ENCODE measurements around the gene FCRLA.
"Not testable (repeated sequence)": the region's sequence is repeated elsewhere in the genome, so short reads cannot be mapped to it uniquely, and the experiment has no call there.

Gene FCRLA

GRCh38 chr1:161674908-161675307 lies 32.1 kb upstream of the FCRLA start:
- not testable (repeated sequence) for H3K4me3 ChIP-seq (ENCODE audit: low read length in 2 of 2); H3K4me1 ChIP-seq (ENCODE audit: control insufficient read depth in 2 of 2, insufficient read depth in 2 of 2, low read length in 2 of 2)

GRCh38 chr1:161676441-161676840 lies 30.6 kb upstream of the FCRLA start:
- no peak overlapping the region for H3K27ac ChIP-seq (ENCODE audit: low read depth in 2 of 2, low read length in 2 of 2)
- H3K27me3 ChIP-seq (ENCODE audit: control insufficient read depth in 2 of 2, insufficient read depth in 2 of 2, low read length in 2 of 2) = no peaks in the 10 kb centered on the region
- H3K4me1 ChIP-seq (ENCODE audit: control insufficient read depth in 2 of 2, insufficient read depth in 2 of 2, low read length in 2 of 2) = no peaks in the 10 kb centered on the region
- H3K4me3 ChIP-seq (ENCODE audit: low read length in 2 of 2) = no peak overlapping the region
- no peaks in the 10 kb centered on the region for H3K9me3 ChIP-seq (ENCODE audit: control insufficient read depth in 2 of 2, low read length in 2 of 2)
- H3K36me3 ChIP-seq (ENCODE audit: control insufficient read depth in 2 of 2, insufficient read depth in 2 of 2, low read length in 2 of 2) = no peaks in the 10 kb centered on the region
- no peak overlapping the region for H3K9ac ChIP-seq (ENCODE audit: low read depth in 1 of 2, low read length in 2 of 2)

More at GRCh38 chr1:161674908-161675307, 32.1 kb upstream of the FCRLA start:
- not testable (repeated sequence) for H3K27me3 ChIP-seq (ENCODE audit: control insufficient read depth in 2 of 2, insufficient read depth in 2 of 2, low read length in 2 of 2); H3K27ac ChIP-seq (ENCODE audit: low read depth in 2 of 2, low read length in 2 of 2); H3K9ac ChIP-seq (ENCODE audit: low read depth in 1 of 2, low read length in 2 of 2); H3K9me3 ChIP-seq (ENCODE audit: control insufficient read depth in 2 of 2, low read length in 2 of 2); H3K36me3 ChIP-seq (ENCODE audit: control insufficient read depth in 2 of 2, insufficient read depth in 2 of 2, low read length in 2 of 2)

GRCh38 chr1:161676958-161677689 lies 29.9 kb upstream of the FCRLA start:
- Histone ChIP-seq H3K9ac (ENCODE audit: low read depth in 1 of 2, low read length in 2 of 2) (no peak overlapping the region), H3K4me1 (ENCODE audit: control insufficient read depth in 2 of 2, insufficient read depth in 2 of 2, low read length in 2 of 2) (no peaks in the 10 kb centered on the region), H3K27ac (ENCODE audit: low read depth in 2 of 2, low read length in 2 of 2) (no peak overlapping the region), H3K36me3 (ENCODE audit: control insufficient read depth in 2 of 2, insufficient read depth in 2 of 2, low read length in 2 of 2) (no peaks in the 10 kb centered on the region), H3K4me3 (ENCODE audit: low read length in 2 of 2) (no peak overlapping the region), H3K9me3 (ENCODE audit: control insufficient read depth in 2 of 2, low read length in 2 of 2) (no peaks in the 10 kb centered on the region), H3K27me3 (ENCODE audit: control insufficient read depth in 2 of 2, insufficient read depth in 2 of 2, low read length in 2 of 2) (no peaks in the 10 kb centered on the region)

- no peaks in the 10 kb centered on the region for H3K36me3 ChIP-seq (ENCODE audit: control insufficient read depth in 2 of 2, insufficient read depth in 2 of 2, low read length in 2 of 2)
- no peaks in the 10 kb centered on the region for H3K9me3 ChIP-seq (ENCODE audit: control insufficient read depth in 2 of 2, low read length in 2 of 2)
- no peaks in the 10 kb centered on the region for H3K27me3 ChIP-seq (ENCODE audit: control insufficient read depth in 2 of 2, insufficient read depth in 2 of 2, low read length in 2 of 2)
- no peak overlapping the region for H3K9ac ChIP-seq (ENCODE audit: low read depth in 1 of 2, low read length in 2 of 2)
- H3K4me3 ChIP-seq (ENCODE audit: low read length in 2 of 2) = no peak overlapping the region
- H3K4me1 ChIP-seq (ENCODE audit: control insufficient read depth in 2 of 2, insufficient read depth in 2 of 2, low read length in 2 of 2) = no peaks in the 10 kb centered on the region
- no peak overlapping the region for H3K27ac ChIP-seq (ENCODE audit: low read depth in 2 of 2, low read length in 2 of 2)
Observed at GRCh38 chr1:161678500-161678899, 28.5 kb upstream of the FCRLA start.

GRCh38 chr1:161681879-161682278 lies 25.1 kb upstream of the FCRLA start:
- Histone ChIP-seq H3K9ac (ENCODE audit: low read depth in 1 of 2, low read length in 2 of 2) (no peak overlapping the region), H3K36me3 (ENCODE audit: control insufficient read depth in 2 of 2, insufficient read depth in 2 of 2, low read length in 2 of 2) (no peaks in the 10 kb centered on the region), H3K27me3 (ENCODE audit: control insufficient read depth in 2 of 2, insufficient read depth in 2 of 2, low read length in 2 of 2) (no peaks in the 10 kb centered on the region), H3K9me3 (ENCODE audit: control insufficient read depth in 2 of 2, low read length in 2 of 2) (no peaks in the 10 kb centered on the region), H3K4me3 (ENCODE audit: low read length in 2 of 2) (no peak overlapping the region), H3K27ac (ENCODE audit: low read depth in 2 of 2, low read length in 2 of 2) (no peak overlapping the region), H3K4me1 (ENCODE audit: control insufficient read depth in 2 of 2, insufficient read depth in 2 of 2, low read length in 2 of 2) (no peaks in the 10 kb centered on the region)

GRCh38 chr1:161688946-161689345 lies 18.1 kb upstream of the FCRLA start:
- Histone ChIP-seq H3K9me3 (ENCODE audit: control insufficient read depth in 2 of 2, low read length in 2 of 2) (no peaks in the 10 kb centered on the region), H3K4me3 (ENCODE audit: low read length in 2 of 2) (no peak overlapping the region), H3K27ac (ENCODE audit: low read depth in 2 of 2, low read length in 2 of 2) (no peak overlapping the region), H3K27me3 (ENCODE audit: control insufficient read depth in 2 of 2, insufficient read depth in 2 of 2, low read length in 2 of 2) (no peaks in the 10 kb centered on the region), H3K36me3 (ENCODE audit: control insufficient read depth in 2 of 2, insufficient read depth in 2 of 2, low read length in 2 of 2) (no peaks in the 10 kb centered on the region), H3K4me1 (ENCODE audit: control insufficient read depth in 2 of 2, insufficient read depth in 2 of 2, low read length in 2 of 2) (no peaks in the 10 kb centered on the region), H3K9ac (ENCODE audit: low read depth in 1 of 2, low read length in 2 of 2) (no peak overlapping the region)

- Histone ChIP-seq H3K9ac (ENCODE audit: low read depth in 1 of 2, low read length in 2 of 2) (no peak overlapping the region), H3K4me3 (ENCODE audit: low read length in 2 of 2) (no peak overlapping the region), H3K27me3 (ENCODE audit: control insufficient read depth in 2 of 2, insufficient read depth in 2 of 2, low read length in 2 of 2) (no peaks in the 10 kb centered on the region), H3K27ac (ENCODE audit: low read depth in 2 of 2, low read length in 2 of 2) (no peak overlapping the region), H3K9me3 (ENCODE audit: control insufficient read depth in 2 of 2, low read length in 2 of 2) (no peaks in the 10 kb centered on the region), H3K36me3 (ENCODE audit: control insufficient read depth in 2 of 2, insufficient read depth in 2 of 2, low read length in 2 of 2) (no peaks in the 10 kb centered on the region), H3K4me1 (ENCODE audit: control insufficient read depth in 2 of 2, insufficient read depth in 2 of 2, low read length in 2 of 2) (no peaks in the 10 kb centered on the region)
Observed at GRCh38 chr1:161691846-161692245, 15.2 kb upstream of the FCRLA start.

- H3K27ac ChIP-seq (ENCODE audit: low read depth in 2 of 2, low read length in 2 of 2); H3K36me3 ChIP-seq (ENCODE audit: control insufficient read depth in 2 of 2, insufficient read depth in 2 of 2, low read length in 2 of 2); H3K4me1 ChIP-seq (ENCODE audit: control insufficient read depth in 2 of 2, insufficient read depth in 2 of 2, low read length in 2 of 2); H3K9me3 ChIP-seq (ENCODE audit: control insufficient read depth in 2 of 2, low read length in 2 of 2); H3K9ac ChIP-seq (ENCODE audit: low read depth in 1 of 2, low read length in 2 of 2); H3K27me3 ChIP-seq (ENCODE audit: control insufficient read depth in 2 of 2, insufficient read depth in 2 of 2, low read length in 2 of 2); H3K4me3 ChIP-seq (ENCODE audit: low read length in 2 of 2): not testable (repeated sequence)
Observed at GRCh38 chr1:161693020-161693712, 13.9 kb upstream of the FCRLA start.

- not testable (repeated sequence) for H3K4me1 ChIP-seq (ENCODE audit: control insufficient read depth in 2 of 2, insufficient read depth in 2 of 2, low read length in 2 of 2); H3K27ac ChIP-seq (ENCODE audit: low read depth in 2 of 2, low read length in 2 of 2); H3K4me3 ChIP-seq (ENCODE audit: low read length in 2 of 2); H3K27me3 ChIP-seq (ENCODE audit: control insufficient read depth in 2 of 2, insufficient read depth in 2 of 2, low read length in 2 of 2); H3K9ac ChIP-seq (ENCODE audit: low read depth in 1 of 2, low read length in 2 of 2); H3K36me3 ChIP-seq (ENCODE audit: control insufficient read depth in 2 of 2, insufficient read depth in 2 of 2, low read length in 2 of 2); H3K9me3 ChIP-seq (ENCODE audit: control insufficient read depth in 2 of 2, low read length in 2 of 2)
Observed at GRCh38 chr1:161698302-161698701, 8.7 kb upstream of the FCRLA start.

GRCh38 chr1:161702250-161702649 lies 4.8 kb upstream of the FCRLA start:
- Histone ChIP-seq H3K9ac (ENCODE audit: low read depth in 1 of 2, low read length in 2 of 2) (no peak overlapping the region), H3K4me1 (ENCODE audit: control insufficient read depth in 2 of 2, insufficient read depth in 2 of 2, low read length in 2 of 2) (no peaks in the 10 kb centered on the region), H3K27me3 (ENCODE audit: control insufficient read depth in 2 of 2, insufficient read depth in 2 of 2, low read length in 2 of 2) (no peaks in the 10 kb centered on the region), H3K4me3 (ENCODE audit: low read length in 2 of 2) (no peak overlapping the region), H3K36me3 (ENCODE audit: control insufficient read depth in 2 of 2, insufficient read depth in 2 of 2, low read length in 2 of 2) (no peaks in the 10 kb centered on the region), H3K9me3 (ENCODE audit: control insufficient read depth in 2 of 2, low read length in 2 of 2) (no peaks in the 10 kb centered on the region), H3K27ac (ENCODE audit: low read depth in 2 of 2, low read length in 2 of 2) (no peak overlapping the region)

All from mucosa of rectum (tissue), 2 donors.